ENCODE results near the gene NLGN4X. TPM values are rescaled to one million over a fixed set of nuclear protein-coding genes. Genes with fewer than 3 reads are reported as not detected.

The NLGN4X gene
- total RNA-seq, 1 experiment from 2014 or later: 5.6 TPM

- no peak for DNase-seq (ENCODE audit: low spot score)
Measured at GRCh38 chrX:5867778-5868177, 360.9 kb downstream of the NLGN4X start.

GRCh38 chrX:5857232-5857631, 371.4 kb downstream of the NLGN4X start:
- DNase-seq (ENCODE audit: low spot score): no peak

- no peak for DNase-seq (ENCODE audit: low spot score)
Measured at GRCh38 chrX:5852941-5853340, 375.7 kb downstream of the NLGN4X start.

- DNase-seq (ENCODE audit: low spot score): no peak
Measured at GRCh38 chrX:5842601-5843000, 386.1 kb downstream of the NLGN4X start.
